Stimulated activated CD4-positive, alpha-beta T cell treated with anti-CD3 and anti-CD28 coated beads, Interleukin-1b, Interleukin-23, amount 100 ng/mL, for 48 hours (primary cell): ENCODE measurements around the gene ADCY2.

Source experiments
- DNase-seq: peaks from one replicate; pipeline ENCODE4 v3.0.0-alpha.2; 2020

The ADCY2 gene

DNA sequence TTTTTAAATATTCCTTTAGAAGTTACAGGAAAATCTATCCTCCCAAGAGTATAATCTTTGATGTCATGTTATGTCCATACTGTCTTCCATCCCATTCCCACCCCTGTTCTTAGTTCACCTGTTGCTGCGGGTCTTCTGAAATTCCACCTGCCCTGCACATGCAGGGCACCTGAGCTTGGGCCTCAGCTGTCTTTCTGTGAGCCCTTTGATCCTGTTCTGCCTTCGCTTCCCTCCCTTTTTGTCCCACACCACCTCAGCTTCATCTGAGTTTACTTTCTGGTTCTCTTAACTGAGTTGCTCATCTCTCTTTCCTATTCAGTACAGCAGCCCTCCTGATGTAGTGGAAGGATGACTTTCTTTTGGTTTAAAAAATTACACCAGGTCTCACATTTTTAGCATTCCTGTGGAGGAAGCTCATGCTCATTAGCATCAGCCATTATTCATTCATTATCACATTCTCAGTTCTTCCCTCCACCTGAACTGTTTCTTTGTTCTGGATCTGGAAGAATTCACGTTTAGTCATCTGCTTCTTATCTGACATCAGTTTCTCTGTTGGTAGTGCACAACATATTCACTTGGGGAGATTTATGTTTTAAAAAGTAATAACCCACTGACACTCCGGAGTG, 211.0 kb downstream of the ADCY2 start:
- DNase-seq: no peak

DNA sequence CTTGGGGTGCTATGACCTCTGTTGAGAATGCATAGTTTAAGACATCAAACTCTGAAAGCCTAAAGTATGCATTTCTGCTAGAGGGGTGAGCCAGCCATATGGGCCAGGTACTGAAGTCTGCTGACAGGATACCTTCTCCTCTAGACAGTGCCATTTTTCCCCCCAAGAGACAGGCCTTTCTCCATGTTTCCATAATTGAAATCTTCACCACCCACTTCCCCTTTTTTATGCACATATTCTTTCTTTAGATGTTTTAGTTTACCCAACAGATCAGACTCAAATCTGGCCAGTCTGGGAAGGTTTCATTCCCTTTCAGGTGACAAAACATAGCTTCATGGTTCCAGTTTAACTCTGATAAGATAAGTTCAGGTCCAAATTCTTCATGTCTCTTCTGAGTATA, 212.8 kb downstream of the ADCY2 start:
- DNase-seq: no peak

DNA sequence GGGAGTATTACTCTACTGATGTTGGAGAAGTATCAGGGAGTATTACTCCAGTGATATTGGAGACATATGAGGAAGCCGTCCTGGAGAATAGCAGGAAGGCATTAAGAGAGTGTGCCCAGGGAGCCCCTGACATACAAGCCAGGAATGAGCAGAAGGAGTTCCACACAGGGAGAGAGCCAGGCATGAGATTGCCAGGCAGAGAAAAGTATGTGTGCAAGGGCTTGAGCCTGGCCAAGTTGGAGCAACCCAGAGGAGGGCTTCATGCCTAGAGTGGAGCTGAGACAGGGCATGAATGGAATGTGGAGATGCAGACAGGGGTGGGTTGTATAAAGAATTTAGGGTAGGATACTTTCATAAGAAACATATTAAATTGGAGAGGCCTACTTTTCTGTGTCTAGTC, 213.8 kb downstream of the ADCY2 start:
- no peak for DNase-seq

DNA sequence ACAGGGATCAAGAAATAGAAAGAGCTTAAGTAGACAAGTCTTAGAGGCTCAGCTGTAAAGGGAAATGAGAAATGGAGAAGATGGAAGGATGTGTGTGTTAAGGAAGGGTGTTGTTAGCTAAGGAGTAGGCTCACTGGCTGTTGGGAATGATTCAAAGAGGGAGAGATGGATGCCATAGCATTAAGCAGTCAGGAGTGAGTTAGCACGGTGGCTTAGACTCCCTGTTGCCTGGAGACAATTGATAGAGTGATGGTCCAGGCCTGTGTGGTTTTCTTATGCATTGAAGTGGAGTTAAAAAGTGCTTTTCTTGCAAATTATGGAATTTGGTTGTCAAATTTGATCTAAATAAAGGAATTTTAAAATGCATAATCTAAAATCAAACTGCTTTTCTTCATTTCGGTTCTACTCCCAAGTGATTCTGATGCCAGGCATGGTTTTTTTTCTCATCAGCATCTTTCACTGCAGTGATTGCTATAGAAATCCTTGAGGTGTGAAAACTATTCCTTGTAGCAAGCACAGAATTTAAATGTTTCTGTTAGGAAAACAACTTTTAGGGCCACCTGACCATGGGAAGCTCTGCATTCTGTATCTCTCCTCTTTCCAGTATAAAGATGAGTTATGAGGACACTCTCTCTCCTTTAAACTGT, 214.7 kb downstream of the ADCY2 start:
- DNase-seq: no peak

DNA sequence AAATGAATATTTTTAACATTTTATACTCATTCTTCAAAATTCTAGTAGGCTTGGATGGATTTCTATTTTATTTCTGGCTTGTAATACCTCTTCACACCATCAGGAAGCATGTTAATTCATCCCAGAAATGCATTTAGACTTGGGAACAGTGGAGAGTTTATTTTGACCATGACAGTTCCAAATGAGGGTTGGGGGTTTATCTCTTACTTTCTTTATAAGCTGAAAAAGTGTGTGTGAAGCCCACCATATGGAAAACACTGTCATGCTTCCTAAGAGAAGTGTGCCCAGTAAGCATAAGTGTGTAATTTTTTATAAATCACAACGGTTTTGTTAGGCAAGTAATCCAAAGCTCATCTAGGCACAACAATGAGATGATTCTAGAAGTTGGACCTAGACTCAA, 215.6 kb downstream of the ADCY2 start:
- DNase-seq: no peak

DNA sequence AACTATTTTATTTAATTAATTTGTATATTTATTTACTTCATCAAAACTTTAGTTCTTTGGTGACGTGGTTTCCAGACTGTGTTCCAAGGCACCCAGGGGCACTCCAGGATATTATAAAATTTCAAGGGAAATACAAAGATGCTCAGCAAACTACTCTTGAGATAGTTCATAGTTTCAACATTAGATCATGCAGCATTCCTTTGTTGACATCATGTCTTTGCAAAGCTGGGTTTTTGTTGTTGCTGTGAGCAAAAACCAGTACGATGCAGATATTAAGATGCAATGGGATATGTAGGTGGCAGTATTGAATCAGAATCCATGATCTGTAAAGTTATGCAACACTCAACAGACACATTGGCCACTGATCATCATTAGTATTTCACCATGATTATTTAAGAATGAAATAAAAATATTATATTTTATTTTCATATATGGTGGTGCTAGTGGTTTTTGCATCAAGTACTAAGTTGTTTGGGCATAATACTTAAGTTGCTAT, 219.7 kb downstream of the ADCY2 start:
- no peak for DNase-seq

DNA sequence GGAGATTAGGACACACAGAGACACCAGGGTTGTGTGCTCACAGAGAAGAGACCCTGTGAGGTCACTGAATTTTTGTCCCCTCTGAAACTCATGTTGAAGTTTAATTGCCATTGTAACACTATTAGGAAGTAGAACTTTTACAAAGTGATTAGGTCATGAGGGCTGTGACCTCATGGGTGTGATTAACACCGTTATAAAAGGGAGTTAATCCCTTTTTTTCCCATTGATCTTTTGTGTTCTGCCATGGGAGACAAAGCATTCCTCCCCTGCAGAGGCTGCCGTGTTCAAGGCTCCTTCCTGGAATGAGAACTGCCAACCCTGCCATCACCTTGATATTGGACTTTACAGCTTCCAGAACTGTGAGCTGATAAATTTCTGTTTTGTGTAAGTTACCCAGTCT, 221.0 kb downstream of the ADCY2 start:
- DNase-seq: no peak

DNA sequence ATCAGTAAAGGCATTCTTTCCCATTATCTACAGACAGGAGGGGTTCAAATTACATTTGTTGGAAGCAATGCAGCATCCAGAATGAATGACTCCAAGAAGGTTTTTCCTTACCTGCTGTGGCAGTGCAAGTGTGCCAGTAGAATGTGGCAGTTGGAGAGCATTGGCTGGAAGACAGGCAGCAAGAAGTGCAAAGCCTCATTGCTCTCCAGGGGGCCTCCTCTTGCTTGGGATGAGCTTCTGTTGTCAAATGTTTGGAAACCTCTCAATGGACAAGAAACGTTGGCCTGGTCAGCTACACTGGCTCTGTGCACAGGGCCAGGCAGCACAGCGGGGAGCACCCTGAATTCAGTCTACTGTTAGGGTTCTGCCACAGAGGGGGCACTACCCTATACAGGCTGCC, 226.6 kb downstream of the ADCY2 start:
- DNase-seq: no peak

DNA sequence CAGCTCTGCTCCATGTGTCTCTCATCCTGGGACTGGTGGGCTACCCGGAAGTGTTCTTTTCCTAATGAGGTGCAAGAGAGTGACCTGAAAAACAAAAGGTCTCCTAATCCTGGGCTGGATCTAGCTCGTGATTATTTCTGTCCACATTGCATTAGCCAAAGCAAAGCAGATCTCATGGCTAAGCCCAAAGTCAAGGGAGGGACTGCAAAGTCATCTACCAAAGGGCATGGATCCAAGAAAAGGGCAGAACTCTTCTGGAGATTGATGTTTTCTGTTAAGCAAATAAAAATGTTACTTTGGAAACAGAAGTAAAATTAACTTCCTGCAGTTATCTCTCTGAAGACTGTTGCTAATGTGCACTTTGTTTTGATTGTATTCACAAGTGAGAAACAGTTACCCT, 229.8 kb downstream of the ADCY2 start:
- DNase-seq: no peak

DNA sequence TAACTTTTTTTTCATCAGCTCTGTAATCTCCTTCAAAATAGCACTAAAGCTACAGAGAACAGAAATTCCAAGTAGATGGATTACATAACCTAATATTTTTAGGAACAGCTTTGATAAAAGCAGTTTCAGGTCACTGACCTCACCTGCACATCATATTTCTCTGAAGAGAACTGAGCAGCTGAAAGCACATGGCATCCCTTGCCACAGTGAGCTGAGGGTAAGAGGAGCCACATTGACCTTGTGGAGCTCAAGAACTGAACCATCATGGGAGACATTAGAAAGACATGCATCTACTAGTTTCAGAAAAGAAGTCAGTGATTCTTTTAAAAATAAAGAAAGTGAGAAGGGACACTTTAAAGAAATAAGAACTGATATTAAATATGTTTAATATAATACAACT, 232.3 kb downstream of the ADCY2 start:
- DNase-seq: no peak

DNA sequence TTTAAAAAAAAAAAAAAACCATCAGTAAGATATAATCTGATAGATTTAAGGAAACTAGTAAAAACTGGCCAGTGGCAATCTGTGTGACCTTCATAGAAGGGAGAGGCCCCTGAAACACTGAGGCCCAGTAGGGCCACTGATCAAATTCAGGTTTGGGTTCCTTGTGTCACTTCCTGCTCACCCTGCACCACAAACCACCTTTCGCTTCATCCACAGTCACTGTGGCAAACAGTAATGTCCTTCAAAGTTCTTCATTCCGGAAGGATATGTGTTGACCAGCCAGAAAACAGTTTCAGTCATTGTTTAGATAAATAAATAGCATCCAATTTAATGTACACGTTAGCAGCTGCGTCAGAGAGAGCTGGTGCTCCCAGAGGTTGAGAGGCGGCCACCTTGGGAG, 232.9 kb downstream of the ADCY2 start:
- no peak for DNase-seq

DNA sequence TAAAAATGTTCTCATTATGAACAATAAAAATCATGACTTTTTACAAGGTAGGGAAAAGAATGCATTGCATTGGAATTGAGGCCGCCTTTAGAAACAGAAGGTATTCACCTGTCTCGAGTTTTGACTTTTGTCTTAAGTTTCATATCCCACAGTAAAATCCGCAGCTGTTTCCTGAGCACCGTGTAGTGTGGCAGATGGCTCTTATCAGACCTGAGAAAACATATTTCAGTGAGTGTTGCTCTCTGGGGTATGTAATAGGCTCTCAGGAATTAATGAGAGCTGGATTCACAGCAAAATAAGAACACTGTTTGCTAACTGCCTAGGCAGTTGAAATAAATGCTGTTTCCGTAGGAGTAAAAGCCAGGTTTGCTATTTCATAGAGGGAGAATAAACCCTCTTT, 233.6 kb downstream of the ADCY2 start:
- DNase-seq: no peak

DNA sequence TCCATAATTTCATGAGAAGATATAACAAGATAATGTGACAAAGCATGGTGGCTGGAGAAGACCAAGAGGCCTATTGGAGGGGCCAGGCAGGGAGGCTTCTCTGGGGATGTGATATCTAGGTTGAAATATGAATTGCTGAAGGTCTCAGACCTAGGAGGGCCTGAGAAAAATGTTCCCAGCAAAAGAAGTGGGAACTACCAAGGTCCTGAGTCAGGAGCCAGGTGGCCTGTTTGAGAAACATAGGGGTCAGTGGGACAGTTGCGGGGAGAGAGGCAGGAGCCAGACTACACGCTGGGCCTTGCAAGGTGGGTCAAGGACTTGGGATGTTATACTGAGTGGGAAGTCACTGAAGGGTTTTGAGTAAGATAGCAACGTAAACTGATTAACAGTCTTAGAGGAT, 238.9 kb downstream of the ADCY2 start:
- no peak for DNase-seq

DNA sequence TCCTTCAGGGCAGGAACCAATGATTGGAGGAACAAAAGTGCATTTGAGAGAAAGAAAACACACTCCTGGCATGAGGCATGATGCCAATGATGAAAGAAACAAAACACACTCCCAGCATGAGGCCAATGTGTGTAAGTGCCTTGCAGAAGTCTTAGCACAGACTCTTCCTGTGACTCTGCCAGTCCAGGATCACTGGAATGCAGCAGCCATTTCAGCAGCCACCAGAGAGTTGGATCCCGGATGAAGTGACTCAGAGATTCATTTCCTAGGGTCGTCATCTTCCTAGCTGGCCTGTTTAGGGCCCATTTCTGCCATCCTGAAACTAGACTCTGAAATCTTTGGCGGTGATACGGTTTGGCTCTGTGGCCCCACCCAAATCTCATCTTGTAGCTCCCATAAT, 242.5 kb downstream of the ADCY2 start:
- DNase-seq: no peak

DNA sequence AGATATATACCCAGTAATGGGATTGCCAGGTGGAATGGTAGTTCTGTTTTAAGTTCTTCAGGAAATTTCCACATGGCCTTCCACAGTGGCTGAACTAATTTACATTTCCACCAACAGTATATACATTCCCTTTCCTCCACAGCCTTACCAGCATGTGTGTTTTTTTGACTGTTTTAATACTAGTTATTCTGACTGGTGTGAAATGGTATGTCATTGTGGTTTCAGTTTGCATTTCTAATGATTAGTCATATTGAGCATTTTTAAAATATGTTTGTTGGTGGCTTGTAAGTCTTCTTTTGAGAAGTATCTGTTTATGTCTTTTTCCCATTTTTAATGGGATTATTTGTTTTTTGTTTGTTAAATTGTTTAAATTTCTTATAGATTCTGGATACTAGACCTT, 246.1 kb downstream of the ADCY2 start:
- DNase-seq: no peak

DNA sequence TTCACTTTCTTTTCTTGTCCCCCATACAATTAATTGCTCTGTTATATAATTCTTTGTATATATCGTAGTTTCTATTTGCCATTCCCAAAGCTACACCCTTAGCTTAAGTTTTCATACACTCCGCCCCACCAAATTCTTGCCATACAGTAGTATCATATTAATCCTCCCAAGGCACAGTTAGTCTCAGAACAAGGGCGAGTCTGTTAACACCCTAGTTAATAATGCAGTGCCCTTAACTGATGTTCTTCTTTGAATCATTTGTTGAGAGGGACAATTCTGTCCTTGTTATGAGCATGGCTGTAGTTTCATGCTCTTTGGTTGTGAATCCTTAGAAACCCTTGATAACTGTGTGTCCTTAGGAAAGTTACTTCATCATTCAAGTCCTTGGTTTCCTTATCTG, 248.8 kb downstream of the ADCY2 start:
- DNase-seq: no peak

DNA sequence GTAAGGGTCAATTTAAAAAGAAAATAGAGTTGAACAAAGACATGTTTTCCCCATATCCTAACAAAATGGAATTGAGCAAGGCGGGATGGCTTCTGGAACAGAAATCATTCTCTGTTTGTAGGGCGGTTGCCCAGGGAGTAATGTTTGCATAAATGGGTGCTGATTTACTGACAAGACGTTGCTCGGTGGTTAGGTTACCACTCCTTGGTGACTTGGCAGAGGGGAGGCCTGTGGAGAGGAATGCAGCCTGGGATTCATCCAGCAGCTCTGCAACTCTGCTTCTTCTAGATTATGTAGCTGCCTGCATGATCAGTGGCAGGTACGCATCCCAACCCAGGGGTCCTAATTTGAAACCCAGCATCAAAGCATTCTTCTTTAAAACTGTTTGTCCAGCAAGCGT, 254.8 kb downstream of the ADCY2 start:
- DNase-seq: no peak

DNA sequence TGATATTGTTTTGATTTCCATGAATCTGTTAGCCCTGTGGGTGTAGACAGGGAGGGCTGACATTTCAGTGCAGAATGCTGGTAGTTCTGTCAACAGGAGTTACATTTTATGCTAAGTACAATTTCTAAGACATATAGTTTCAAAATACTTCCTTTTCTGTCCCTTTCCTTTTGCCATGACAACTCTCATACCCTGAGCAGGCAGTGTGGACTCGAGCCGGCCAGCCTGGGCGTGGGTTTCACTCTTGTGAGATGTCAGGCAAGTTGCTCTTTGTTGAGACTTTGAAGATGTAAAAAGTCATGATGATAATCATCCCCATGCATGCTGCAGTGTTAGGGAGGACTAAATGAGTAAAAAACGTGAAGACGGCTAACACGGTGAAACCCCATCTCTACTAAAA, 257.1 kb downstream of the ADCY2 start:
- DNase-seq: no peak

DNA sequence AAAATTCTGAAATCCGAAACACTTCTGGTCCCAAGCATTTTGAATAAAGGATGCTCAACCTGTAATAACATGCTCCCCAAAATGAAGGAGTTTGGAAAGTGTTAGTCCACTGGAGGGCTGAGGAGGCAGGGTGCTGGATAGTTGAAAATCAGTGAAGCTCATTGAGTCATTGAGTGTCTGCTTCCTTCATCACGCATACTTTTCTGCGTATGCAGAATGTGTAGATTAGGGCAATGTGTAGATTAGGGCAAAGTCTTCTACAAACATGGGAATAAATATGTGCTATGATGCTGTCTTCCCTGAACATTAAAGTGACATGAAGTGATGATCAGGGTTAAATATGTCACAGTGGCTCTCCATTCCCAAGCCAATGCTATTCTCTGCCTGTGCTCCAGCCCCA, 261.2 kb downstream of the ADCY2 start:
- no peak for DNase-seq

DNA sequence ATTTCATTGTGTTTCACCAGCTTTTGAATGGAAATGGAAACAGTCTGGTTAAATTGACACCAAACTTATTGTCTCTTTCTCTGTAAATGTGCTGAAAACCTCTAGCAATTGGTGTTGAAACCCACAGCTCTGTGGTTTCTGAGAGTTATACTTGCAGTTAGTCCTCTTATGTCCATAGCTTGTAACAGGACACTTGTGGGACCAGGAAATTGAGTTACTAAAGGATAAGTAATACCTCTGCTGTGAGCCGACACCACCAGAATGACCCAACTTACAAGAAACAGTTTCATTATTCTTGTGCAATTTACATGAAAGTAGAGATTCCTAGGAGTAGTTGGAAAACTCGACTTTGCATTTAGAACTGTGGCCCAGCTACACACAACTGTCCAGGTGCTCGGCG, 263.5 kb downstream of the ADCY2 start:
- no peak for DNase-seq

DNA sequence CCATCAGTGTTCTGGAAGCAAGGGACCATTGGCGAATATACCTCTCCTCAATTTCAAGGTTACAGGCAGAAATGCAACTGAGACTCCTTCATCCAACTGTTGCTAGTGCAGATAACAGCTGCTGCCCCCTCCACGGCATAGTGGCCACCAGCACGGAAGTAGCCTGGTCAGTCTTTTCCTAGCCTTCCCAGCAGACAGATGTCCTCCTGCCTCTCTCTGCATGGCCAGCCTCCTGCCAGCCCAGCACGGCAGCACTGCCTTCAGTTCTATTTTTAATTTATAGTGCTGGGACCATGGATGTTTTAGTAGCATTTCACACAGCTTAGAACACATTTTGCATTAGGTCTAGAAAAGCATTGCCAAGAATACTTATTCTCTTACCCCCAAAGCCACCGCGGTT, 266.4 kb downstream of the ADCY2 start:
- no peak for DNase-seq

DNA sequence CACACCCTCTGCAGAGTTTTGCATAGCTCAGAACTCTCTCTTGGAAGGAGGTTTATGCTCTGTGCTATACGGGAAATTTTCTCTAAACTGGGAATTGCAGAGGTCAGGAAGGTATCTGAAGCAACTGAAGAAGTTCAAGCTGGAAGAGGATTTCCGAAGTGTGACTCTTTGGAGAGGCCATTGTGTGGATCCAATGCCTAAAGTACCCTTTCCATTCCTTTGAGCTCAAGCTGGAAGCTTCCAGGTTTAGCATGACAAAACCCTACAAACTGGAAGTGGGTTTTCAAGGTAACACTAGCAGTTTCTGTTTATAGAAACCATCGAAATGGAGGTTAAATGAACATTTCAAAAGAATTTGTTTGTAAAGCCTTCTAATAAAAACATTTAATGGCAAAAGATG, 267.9 kb downstream of the ADCY2 start:
- no peak for DNase-seq

DNA sequence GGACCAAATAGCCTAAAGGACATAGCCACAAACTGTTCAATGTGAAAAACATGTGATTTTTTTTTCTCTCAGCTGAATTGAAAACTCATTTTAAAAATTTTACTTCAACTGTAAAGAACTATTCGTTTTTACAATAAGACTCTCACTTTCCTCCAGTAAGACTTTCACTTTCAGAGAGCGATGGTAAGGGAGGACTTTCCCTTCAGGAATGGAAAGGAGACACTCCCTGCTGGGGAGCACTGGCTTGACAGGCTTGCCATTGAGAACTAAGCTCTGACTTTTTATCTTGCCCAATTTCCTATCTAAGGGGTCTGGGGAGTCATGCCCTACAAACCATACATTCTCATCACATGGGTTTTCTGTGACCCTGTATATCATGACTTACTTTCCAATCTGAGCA, 268.3 kb downstream of the ADCY2 start:
- DNase-seq: no peak

DNA sequence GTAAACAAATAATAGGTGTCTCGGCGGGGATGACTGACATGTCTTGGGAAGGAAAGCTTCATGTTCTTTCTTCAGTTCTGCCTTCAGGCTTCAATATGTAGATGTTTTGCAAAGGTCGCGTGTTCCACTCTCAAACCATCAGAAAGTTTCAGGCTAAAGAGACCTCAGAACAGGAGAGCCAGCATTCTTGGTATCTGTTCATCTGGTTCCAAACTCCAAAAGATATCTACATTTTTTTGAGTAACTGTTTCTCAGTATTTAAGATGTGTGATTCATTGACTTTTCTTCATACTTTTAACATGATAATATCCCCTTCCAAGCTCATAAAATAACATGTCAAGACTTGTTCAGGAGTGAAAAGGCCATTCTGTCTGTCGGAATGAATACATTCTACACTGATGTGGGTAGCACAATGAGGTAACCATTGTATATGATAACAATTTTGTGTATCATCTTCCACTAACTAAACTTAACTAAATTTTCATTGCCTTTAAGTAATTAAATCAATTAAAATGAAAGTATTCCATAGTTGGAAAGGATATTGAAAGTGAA, 271.4 kb downstream of the ADCY2 start:
- DNase-seq: no peak

DNA sequence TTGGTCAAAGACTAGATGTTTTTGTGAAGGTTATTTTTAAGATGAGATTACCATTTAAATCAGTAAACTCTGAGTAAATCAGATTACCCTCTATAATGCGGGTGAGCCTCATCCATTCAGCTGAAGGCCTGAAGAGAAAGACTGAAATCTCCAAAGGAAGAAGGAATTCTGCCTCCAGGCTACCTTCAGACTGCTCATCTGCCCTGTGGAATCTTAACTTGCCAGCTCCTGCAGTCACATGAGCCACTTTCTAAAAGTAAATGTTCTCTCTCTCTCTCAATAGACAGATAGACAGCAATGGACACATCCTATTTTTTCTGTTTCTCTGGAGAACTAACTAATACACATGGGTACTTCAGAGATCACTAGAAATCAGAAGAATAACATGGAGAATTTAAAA, 272.2 kb downstream of the ADCY2 start:
- DNase-seq: no peak
